IMR-90 (cell line): ENCODE data around the gene DNAJC5.

ENCODE experiments used
- BHLHE40 ChIP-seq: fragments of 150-350 bp; IDR thresholded peaks from 2 replicates; pipeline ENCODE4 v1.6.1; 2016; ENCODE audit warnings: mild to moderate bottlenecking, low read depth, low read length
- CEBPB ChIP-seq: IDR thresholded peaks from 2 replicates; pipeline ENCODE4 v1.6.1; 2012; ENCODE audit warnings: low read depth, low read length, improper control_type of control experiment
- CHD1 ChIP-seq: IDR thresholded peaks from 2 replicates; pipeline ENCODE4 v1.6.1; 2012; ENCODE audit warnings: low read depth, low read length, improper control_type of control experiment
- CTCF ChIP-seq: conservative IDR thresholded peaks from 2 replicates; pipeline ENCODE4 v1.5.1; 2012; ENCODE audit warnings: mild to moderate bottlenecking, low read depth, low read length, improper control_type of control experiment
- FOS ChIP-seq: fragments of 150-350 bp; IDR thresholded peaks from 2 replicates; pipeline ENCODE4 v1.6.1; 2016; ENCODE audit warnings: low read depth, low read length
- POLR2A ChIP-seq: IDR thresholded peaks from 2 replicates; pipeline ENCODE4 v1.6.1; 2012; ENCODE audit warnings: mild to moderate bottlenecking, low read depth, low read length
- RAD21 ChIP-seq: IDR thresholded peaks from 2 replicates; pipeline ENCODE4 v1.6.1; 2012; ENCODE audit warnings: low read length, improper control_type of control experiment
- USF2 ChIP-seq: fragments of 150-350 bp; IDR thresholded peaks from 2 replicates; pipeline ENCODE4 v1.6.1; 2017; ENCODE audit warnings: mild to moderate bottlenecking, antibody characterized with exemption, low read length, low read depth

DNA sequence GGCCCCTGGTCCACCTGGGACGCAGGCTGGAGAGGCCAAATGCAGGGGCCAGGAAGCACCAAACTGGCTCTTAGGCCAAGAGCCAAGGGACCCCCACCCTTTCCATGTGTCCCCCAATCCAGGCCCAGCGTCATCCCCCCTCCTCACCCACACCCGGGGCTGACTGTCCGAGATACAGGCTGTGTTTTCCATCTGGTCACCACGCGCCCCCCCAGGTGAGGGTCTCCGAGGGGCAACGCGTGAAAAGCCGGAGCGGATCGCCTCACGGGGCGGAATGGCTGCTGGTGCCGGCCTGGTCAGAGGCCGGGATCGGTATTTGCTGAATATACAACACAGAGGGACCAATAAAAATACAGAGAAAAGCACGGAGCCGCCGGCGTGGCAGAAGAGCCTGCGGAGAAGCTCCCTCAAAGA lies 38.8 kb upstream of the DNAJC5 start:
- TF ChIP-seq POLR2A (no peak), CTCF (no peak), FOS (no peak), RAD21 (no peak), BHLHE40 (no peak), USF2 (no peak), CEBPB (no peak), CHD1 (no peak)
